Measurements from ENCODE around the gene CAPZB.

- TF ChIP-seq CTCF (IDR thresholded peaks at IDR 0.05) (no peak), POLR2A (IDR thresholded peaks at IDR 0.05) (no peak)
These were observed 8.7 kb downstream of the CAPZB start for GRCh38 chr1:19476450-19477190.
